GM15510 (cell line): ENCODE measurements around the gene ATP6V1G3.

Experiments used
- POLR2A ChIP-seq: IDR thresholded peaks from 3 replicates; pipeline ENCODE4 v1.6.1; 2011; ENCODE audit warnings: borderline replicate concordance; ENCODE audit not compliant: insufficient read length; ENCODE audit errors: extremely low read depth

The ATP6V1G3 gene, protein sequence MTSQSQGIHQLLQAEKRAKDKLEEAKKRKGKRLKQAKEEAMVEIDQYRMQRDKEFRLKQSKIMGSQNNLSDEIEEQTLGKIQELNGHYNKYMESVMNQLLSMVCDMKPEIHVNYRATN

DNA sequence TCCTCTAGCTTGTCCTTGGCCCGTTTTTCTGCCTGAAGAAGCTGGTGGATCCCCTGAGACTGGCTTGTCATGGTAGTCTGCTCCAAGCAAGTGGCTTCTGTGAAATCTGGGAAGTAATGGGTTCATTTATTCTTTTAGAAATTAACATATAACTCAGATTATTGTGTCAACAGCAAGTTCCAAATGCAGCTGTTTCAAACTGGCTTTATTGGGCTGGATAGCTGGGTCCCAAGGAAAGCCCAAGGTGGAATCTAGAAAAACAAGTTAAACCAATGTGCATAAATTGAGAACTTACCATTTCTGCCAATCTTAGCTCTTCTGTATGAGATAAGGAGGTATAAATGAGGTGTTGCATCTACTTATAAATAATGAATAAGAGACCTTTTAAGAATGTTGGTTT is at the start of gene ATP6V1G3:
TSS of gene ATP6V1G3 (minus strand) at position 101 of the 400 bp plus-strand sequence. CDS start at position 71, 30 bp downstream.
- TF ChIP-seq POLR2A = no peak

- no peak for TF ChIP-seq POLR2A
Observed at GRCh38 chr1:198588845-198589244, 48.4 kb upstream of the ATP6V1G3 start.

DNA sequence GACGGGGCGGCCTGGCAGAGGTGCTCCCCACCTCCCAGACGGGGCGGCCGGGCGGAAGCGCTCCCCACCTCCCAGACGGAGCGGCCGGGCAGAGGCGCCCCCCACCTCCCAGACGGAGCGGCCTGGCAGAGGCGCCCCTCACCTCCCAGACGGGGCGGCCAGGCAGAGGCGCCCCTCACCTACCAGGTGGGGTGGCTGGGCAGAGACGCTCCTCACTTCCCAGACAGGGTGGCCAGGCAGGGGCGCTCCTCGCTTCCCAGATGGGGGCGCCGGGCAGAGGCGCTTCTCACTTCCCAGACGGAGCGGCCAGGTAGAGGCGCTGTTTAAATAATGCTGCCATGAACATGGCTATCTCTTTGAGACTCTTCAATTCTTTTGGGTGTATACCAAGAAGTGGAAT is 43.7 kb upstream of the ATP6V1G3 start:
- no peak for TF ChIP-seq POLR2A

DNA sequence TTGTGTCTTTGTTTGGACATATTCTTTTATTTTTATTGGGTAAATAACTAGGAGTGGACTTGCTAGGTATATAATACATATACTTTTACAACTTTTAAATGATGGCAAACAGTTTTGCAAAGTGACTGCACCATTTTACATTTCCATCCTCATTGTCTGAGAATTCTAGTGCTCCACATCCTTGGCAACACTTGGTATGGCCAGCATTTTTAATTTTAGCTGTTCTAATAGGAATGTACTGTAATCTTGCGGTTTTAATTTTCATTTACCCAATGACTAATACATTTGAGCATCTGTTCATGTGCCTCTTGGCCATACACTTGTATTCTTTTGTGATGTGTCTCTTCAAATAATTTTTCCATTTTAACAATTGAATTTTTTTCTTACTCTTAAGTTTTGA is 37.0 kb upstream of the ATP6V1G3 start:
- TF ChIP-seq POLR2A = no peak

DNA sequence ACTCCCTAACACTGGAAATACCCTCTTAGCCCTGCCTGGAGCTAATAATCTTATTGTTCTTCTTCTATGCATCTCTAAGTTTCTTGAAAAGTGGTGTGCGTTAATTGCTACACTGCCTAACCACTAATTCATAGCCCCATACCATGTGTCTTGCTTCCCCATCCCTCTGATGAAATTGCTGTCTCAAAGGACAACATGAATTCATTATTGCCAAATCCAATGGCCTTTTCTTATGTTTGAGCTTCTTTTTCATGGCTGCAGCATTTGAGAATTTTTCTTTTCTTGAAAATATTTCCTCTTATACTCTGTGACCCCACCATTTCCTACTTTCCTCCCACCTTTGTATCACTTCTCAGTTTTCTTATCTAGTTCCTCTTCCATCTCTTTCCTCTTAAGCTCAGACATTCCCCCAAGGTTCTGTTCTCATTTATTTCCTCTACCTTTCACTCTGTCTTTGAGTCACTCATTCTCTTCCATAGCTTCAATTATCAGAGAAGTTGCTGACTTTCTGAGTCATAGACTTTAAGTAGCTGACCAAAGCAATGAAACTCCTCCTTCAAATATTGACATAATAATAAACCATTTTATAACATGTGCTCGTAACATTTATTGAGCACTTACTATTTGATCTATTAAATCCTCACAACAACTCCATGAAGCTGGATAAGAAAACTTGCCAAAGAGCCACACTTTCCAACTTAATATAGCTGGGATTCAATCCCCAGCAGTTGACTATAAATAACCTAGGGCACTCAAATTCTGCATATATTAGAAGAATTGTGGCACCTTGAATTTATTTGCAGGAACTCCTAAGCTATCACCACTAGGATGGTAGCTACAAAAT is 35.5 kb upstream of the ATP6V1G3 start:
- TF ChIP-seq POLR2A = no peak

GRCh38 chr1:198575292-198575691 is 34.8 kb upstream of the ATP6V1G3 start:
- no peak for TF ChIP-seq POLR2A

DNA sequence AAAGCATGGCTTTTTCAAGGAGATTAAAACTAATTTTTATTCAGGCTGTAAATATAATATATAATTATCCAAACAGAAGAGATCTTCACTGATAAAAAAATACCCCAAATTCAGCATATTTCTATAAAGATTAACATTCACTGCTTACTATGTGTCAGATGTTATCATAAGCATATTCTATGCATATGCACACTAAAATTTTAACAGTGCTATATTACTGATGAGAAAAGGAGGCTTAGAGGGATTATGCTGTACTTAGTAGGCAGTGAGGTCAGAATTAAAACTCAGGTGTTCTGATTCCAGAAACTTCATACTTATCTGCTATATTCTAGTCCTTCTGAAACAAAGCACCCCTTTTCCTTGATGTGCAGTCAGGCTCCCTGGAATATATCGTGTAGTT is 33.8 kb upstream of the ATP6V1G3 start:
- no peak for TF ChIP-seq POLR2A

- no peak for TF ChIP-seq POLR2A
Observed at GRCh38 chr1:198564716-198565115, 24.2 kb upstream of the ATP6V1G3 start.

DNA sequence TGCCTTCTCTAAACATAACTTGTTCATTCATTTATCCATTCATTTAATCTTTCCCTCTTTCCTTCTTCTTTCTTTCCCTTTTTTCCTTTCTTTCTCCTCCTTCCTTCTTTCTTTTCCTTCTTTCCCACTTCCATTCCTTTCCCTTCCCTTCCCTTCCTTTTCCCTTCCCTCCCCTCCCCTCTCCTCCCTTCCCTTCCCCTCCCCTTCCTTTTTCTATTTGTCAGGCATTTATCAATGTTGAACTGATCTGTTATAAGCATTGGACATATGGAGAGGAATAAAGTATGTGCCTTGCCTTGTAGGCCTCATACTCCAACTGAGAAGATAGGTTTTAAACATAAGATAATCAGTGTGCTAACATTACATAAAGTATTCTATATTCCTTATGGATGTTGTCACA is 23.7 kb upstream of the ATP6V1G3 start:
- TF ChIP-seq POLR2A = no peak

DNA sequence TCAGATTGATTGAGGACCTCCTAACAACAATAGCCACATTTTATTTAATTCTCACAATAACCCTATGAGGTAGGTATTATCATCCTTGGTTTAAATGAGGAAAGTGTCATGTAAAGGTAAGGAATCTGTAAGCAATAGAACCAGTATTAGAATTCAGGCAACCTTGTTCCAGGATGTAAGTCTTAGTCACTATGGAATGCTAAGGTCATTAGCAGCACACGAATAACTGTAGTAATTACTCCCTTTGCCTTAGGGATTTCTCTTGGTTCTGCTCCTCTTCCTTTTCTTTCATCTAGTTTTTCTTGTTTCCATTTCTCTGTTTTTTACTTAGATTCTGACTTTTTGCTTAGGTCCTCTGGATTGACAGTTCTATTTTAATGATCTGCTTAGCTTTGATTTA is 23.1 kb upstream of the ATP6V1G3 start:
- no peak for TF ChIP-seq POLR2A

DNA sequence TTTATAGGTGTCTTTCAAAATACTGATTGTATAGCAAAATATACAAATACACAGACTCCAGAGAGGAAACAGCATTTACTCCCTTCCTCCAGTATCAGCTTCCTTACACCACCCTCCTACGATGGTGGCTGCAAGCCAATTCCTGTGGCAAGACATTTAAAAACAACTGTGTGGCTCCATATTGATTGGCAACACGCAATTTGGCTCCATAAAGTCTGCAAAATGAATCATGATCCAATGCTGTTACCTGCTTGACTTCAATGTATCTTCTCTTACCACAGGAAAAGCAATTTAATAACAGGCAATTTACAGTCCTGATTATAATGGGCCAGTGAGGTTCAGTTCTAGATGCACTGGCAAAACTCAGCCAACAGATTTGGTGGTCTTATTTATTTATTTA is 19.7 kb upstream of the ATP6V1G3 start:
- no peak for TF ChIP-seq POLR2A

- TF ChIP-seq POLR2A = no peak
Observed at GRCh38 chr1:198559362-198559761, 18.9 kb upstream of the ATP6V1G3 start.

DNA sequence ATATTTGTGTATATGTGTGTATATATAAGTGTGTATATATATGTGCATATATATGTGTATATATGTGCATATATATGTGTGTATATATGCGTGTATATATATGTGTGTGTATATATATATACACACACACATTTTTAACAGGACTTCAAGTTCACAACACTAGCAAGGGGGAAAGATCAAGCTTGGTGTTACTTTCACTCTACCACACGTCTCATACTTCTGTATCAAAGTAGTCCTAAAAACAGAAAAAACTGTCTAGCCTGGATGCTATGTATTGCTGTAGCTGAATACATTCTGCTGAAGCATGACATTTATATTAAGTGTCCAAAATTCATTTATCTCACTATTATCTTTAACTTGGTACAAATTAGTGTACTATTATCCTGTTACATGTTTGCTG is 17.9 kb upstream of the ATP6V1G3 start:
- TF ChIP-seq POLR2A = no peak

GRCh38 chr1:198556971-198557370 is 16.5 kb upstream of the ATP6V1G3 start:
- no peak for TF ChIP-seq POLR2A

GRCh38 chr1:198552668-198553416 is 12.4 kb upstream of the ATP6V1G3 start:
- no peak for TF ChIP-seq POLR2A
